NB4 (cell line): ENCODE results near the gene CRADD.

Experiments used
- CTCF ChIP-seq: IDR thresholded peaks from one replicate; pipeline ENCODE4 v1.5.1; 2012; ENCODE audit warnings: low read depth, low read length
- POLR2A ChIP-seq: IDR thresholded peaks from 2 replicates; pipeline ENCODE4 v1.6.1; 2011; ENCODE audit warnings: mild to moderate bottlenecking; ENCODE audit not compliant: insufficient read length; ENCODE audit errors: extremely low read depth

GRCh38 chr12:93938317-93938716, 261.1 kb downstream of the CRADD start:
- TF ChIP-seq POLR2A (no peak), CTCF (no peak)
